Lower leg skin (tissue), 3 donors: ENCODE data around the gene C1orf21.

Experiments used
- CTCF ChIP-seq, 3 donors: fragments of 450-650 bp; IDR thresholded peaks; one replicate each; pipeline ENCODE4 v1.5.1; 2016; ENCODE audit warnings: antibody characterized with exemption in 3 of 3, mild to moderate bottlenecking in 3 of 3, moderate library complexity in 2 of 3
- POLR2A ChIP-seq, 2 donors: fragments of 450-650 bp; IDR thresholded peaks; one replicate each; pipeline ENCODE4 v1.6.1; 2016 to 2017; ENCODE audit warnings: antibody characterized with exemption in 2 of 2, mild to moderate bottlenecking in 1 of 2, moderate library complexity in 1 of 2

GRCh38 chr1:184427722-184428121 lies 40.9 kb downstream of the C1orf21 start:
- TF ChIP-seq CTCF (IDR thresholded peaks at IDR 0.05) (no peak), POLR2A (IDR thresholded peaks at IDR 0.05) (no peak)
